Measurements from ENCODE around the gene BRCC3. TPM values are rescaled to one million over a fixed set of nuclear protein-coding genes. Genes with fewer than 3 reads are reported as not detected.

Gene BRCC3
- total and polyA plus RNA-seq, 4 donors, result 7.8 to 12.2 (median 10.1) TPM

DNA sequence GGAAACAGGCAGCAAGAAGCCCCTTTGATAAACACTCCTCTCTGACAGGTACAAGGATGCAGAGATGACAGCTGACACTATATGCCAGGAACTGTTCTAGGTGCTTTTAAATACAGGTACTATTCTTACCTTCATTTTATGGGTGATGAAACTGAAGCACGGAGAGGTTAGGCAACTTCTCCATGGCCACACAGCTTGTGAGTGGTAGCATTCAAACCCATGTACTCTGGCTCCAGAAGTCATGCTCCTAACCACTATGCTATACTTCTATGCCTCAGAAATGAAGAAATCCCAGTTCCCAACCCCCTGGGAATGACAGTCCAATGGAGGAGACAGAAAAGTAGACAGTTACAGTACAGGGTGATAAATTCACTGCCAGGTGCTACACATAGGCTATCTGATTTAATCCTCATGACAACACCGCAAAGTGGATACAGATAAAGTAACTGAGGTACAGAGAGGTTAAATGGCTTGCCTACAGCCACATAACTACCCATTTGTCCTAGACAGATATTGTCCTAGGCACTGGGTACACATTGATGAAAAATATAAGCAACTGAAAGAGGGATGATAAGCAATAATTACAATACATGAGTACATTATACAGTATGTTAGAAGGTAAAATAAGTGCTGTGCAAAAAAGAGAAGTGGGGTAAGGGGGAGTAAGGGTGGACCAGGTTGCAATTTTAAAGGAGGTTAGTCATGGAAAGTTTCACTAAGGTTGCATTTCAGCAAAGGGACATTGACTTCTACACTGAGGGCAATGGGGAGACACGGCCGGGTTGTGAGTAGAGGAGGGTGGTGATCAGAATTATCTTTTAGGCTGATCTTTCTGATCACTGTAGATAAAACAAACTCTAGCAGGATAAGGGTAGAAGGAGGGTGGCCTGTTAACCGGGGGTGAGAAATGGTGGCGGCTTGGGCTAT is 47.1 kb upstream of the BRCC3 start:
- Histone ChIP-seq H3K9me3 (ENCODE audit: control insufficient read depth in 4 of 4, low read length in 3 of 4) (no peaks in the 10 kb centered on the region), H3K27ac (ENCODE audit: low read depth in 1 of 2, low read length in 2 of 2) (no peak overlapping the region), H3K9ac (ENCODE audit: low read depth in 1 of 2, low read length in 2 of 2) (no peak overlapping the region), H3K36me3 (ENCODE audit: control insufficient read depth in 4 of 4, insufficient read depth in 3 of 4, low read depth in 1 of 4, low read length in 3 of 4) (no peaks in the 10 kb centered on the region), H3K4me3 (ENCODE audit: low read depth in 1 of 3, low read length in 3 of 3) (no peak overlapping the region), H3K4me1 (ENCODE audit: control insufficient read depth in 4 of 4, insufficient read depth in 4 of 4, low read length in 3 of 4) (peaks cover 0 to 9% (median 4%) of the 10 kb centered on the region in 4 donors), H3K27me3 (ENCODE audit: control insufficient read depth in 4 of 4, insufficient read depth in 4 of 4, low read length in 3 of 4) (no peaks in the 10 kb centered on the region)
- no peak for DNase-seq (ENCODE audit: low spot score)
- WGBS, result 87% methylated on average over 6 of the region's 6 CpGs
- TF ChIP-seq NR2F2 (IDR thresholded peaks at IDR 0.05), result no peak
- TF ChIP-seq HNF4A (conservative IDR thresholded peaks at IDR 0.05), result no peak
- TF ChIP-seq, protein P1, sequence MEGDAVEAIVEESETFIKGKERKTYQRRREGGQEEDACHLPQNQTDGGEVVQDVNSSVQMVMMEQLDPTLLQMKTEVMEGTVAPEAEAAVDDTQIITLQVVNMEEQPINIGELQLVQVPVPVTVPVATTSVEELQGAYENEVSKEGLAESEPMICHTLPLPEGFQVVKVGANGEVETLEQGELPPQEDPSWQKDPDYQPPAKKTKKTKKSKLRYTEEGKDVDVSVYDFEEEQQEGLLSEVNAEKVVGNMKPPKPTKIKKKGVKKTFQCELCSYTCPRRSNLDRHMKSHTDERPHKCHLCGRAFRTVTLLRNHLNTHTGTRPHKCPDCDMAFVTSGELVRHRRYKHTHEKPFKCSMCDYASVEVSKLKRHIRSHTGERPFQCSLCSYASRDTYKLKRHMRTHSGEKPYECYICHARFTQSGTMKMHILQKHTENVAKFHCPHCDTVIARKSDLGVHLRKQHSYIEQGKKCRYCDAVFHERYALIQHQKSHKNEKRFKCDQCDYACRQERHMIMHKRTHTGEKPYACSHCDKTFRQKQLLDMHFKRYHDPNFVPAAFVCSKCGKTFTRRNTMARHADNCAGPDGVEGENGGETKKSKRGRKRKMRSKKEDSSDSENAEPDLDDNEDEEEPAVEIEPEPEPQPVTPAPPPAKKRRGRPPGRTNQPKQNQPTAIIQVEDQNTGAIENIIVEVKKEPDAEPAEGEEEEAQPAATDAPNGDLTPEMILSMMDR (IDR thresholded peaks at IDR 0.05; ENCODE audit: low read depth, low read length, missing input control), result no peak
- TF ChIP-seq, protein P2, sequence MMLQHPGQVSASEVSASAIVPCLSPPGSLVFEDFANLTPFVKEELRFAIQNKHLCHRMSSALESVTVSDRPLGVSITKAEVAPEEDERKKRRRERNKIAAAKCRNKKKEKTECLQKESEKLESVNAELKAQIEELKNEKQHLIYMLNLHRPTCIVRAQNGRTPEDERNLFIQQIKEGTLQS (IDR thresholded peaks at IDR 0.05), result no peak
- TF ChIP-seq HNF4G (IDR thresholded peaks at IDR 0.05), result no peak
- TF ChIP-seq FOXA1 (IDR thresholded peaks at IDR 0.05), result no peak
- TF ChIP-seq, protein P3, sequence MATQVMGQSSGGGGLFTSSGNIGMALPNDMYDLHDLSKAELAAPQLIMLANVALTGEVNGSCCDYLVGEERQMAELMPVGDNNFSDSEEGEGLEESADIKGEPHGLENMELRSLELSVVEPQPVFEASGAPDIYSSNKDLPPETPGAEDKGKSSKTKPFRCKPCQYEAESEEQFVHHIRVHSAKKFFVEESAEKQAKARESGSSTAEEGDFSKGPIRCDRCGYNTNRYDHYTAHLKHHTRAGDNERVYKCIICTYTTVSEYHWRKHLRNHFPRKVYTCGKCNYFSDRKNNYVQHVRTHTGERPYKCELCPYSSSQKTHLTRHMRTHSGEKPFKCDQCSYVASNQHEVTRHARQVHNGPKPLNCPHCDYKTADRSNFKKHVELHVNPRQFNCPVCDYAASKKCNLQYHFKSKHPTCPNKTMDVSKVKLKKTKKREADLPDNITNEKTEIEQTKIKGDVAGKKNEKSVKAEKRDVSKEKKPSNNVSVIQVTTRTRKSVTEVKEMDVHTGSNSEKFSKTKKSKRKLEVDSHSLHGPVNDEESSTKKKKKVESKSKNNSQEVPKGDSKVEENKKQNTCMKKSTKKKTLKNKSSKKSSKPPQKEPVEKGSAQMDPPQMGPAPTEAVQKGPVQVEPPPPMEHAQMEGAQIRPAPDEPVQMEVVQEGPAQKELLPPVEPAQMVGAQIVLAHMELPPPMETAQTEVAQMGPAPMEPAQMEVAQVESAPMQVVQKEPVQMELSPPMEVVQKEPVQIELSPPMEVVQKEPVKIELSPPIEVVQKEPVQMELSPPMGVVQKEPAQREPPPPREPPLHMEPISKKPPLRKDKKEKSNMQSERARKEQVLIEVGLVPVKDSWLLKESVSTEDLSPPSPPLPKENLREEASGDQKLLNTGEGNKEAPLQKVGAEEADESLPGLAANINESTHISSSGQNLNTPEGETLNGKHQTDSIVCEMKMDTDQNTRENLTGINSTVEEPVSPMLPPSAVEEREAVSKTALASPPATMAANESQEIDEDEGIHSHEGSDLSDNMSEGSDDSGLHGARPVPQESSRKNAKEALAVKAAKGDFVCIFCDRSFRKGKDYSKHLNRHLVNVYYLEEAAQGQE (IDR thresholded peaks at IDR 0.05), result no peak
- TF ChIP-seq EGR1 (IDR thresholded peaks at IDR 0.05; ENCODE audit: low read depth in 2 of 2), result no peak
- no peak for TF ChIP-seq RXRA (IDR thresholded peaks at IDR 0.05)
- TF ChIP-seq JUND (IDR thresholded peaks at IDR 0.05), result no peak
- TF ChIP-seq RAD21 (IDR thresholded peaks at IDR 0.05), result no peak
- no peak for TF ChIP-seq FOXA2 (IDR thresholded peaks at IDR 0.05)
- no peak for TF ChIP-seq GABPA (IDR thresholded peaks at IDR 0.05 in 1 of 2, conservative IDR thresholded peaks at IDR 0.05 in 1 of 2)
- TF ChIP-seq SP1 (IDR thresholded peaks at IDR 0.05), result no peak
- TF ChIP-seq TAF1 (conservative IDR thresholded peaks at IDR 0.05), result no peak
- TF ChIP-seq, protein P4, sequence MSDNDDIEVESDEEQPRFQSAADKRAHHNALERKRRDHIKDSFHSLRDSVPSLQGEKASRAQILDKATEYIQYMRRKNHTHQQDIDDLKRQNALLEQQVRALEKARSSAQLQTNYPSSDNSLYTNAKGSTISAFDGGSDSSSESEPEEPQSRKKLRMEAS (IDR thresholded peaks at IDR 0.05), result no peak

DNA sequence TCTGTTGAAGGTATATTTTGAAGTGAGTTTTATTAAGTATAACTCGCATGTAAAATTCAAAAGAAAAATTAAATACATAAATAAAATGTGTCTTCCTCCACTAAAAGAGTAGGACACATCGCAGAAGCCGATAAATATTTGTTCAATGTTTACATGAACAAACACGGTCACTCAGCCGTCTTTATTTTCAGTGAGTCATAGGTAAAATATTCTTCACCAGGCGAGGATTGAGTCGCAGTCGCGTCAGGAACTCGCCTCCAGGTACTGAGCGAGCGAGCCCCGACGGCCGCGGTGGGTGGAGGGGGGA is 44.9 kb upstream of the BRCC3 start:
- H3K27ac ChIP-seq (ENCODE audit: low read depth in 1 of 2, low read length in 2 of 2), result peak overlapping the region; percentile 83 to 89
- H3K9me3 ChIP-seq (ENCODE audit: control insufficient read depth in 4 of 4, low read length in 3 of 4), result no peaks in the 10 kb centered on the region
- H3K9ac ChIP-seq (ENCODE audit: low read depth in 1 of 2, low read length in 2 of 2), result peak overlapping the region in 1 of 2 donors; percentile 92
- under 1% methylated on average over 16 of the region's 16 CpGs for WGBS
- H3K36me3 ChIP-seq (ENCODE audit: control insufficient read depth in 4 of 4, insufficient read depth in 3 of 4, low read depth in 1 of 4, low read length in 3 of 4), result no peaks in the 10 kb centered on the region
- DNase-seq (ENCODE audit: low spot score), result no peak
- H3K27me3 ChIP-seq (ENCODE audit: control insufficient read depth in 4 of 4, insufficient read depth in 4 of 4, low read length in 3 of 4), result no peaks in the 10 kb centered on the region
- H3K4me3 ChIP-seq (ENCODE audit: low read depth in 1 of 3, low read length in 3 of 3), result peak overlapping the region in 2 of 3 donors; percentile 0 to 70
- peaks cover 0 to 9% (median 4%) of the 10 kb centered on the region in 4 donors for H3K4me1 ChIP-seq (ENCODE audit: control insufficient read depth in 4 of 4, insufficient read depth in 4 of 4, low read length in 3 of 4)
- no peak for TF ChIP-seq RAD21 (IDR thresholded peaks at IDR 0.05)
- no peak for TF ChIP-seq FOXA1 (IDR thresholded peaks at IDR 0.05)
- TF ChIP-seq JUND (IDR thresholded peaks at IDR 0.05), result peak; percentile 75 to 83
- TF ChIP-seq YY1 (IDR thresholded peaks at IDR 0.05), result no peak
- TF ChIP-seq, protein P2 (IDR thresholded peaks at IDR 0.05), result no peak
- no peak for TF ChIP-seq HNF4A (conservative IDR thresholded peaks at IDR 0.05)
- no peak for TF ChIP-seq GABPA (IDR thresholded peaks at IDR 0.05 in 1 of 2, conservative IDR thresholded peaks at IDR 0.05 in 1 of 2)
- no peak for TF ChIP-seq NR2F2 (IDR thresholded peaks at IDR 0.05)
- no peak for TF ChIP-seq EGR1 (IDR thresholded peaks at IDR 0.05; ENCODE audit: low read depth in 2 of 2)
- TF ChIP-seq RXRA (IDR thresholded peaks at IDR 0.05), result no peak
- TF ChIP-seq SP1 (IDR thresholded peaks at IDR 0.05), result no peak
- TF ChIP-seq, protein P1 (IDR thresholded peaks at IDR 0.05; ENCODE audit: low read depth, low read length, missing input control), result no peak
- TF ChIP-seq, protein P5, sequence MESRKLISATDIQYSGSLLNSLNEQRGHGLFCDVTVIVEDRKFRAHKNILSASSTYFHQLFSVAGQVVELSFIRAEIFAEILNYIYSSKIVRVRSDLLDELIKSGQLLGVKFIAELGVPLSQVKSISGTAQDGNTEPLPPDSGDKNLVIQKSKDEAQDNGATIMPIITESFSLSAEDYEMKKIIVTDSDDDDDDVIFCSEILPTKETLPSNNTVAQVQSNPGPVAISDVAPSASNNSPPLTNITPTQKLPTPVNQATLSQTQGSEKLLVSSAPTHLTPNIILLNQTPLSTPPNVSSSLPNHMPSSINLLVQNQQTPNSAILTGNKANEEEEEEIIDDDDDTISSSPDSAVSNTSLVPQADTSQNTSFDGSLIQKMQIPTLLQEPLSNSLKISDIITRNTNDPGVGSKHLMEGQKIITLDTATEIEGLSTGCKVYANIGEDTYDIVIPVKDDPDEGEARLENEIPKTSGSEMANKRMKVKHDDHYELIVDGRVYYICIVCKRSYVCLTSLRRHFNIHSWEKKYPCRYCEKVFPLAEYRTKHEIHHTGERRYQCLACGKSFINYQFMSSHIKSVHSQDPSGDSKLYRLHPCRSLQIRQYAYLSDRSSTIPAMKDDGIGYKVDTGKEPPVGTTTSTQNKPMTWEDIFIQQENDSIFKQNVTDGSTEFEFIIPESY (IDR thresholded peaks at IDR 0.05), result no peak
- TF ChIP-seq TAF1 (conservative IDR thresholded peaks at IDR 0.05), result peak; percentile 65
- TF ChIP-seq, protein P4 (IDR thresholded peaks at IDR 0.05), result no peak
- TF ChIP-seq HNF4G (IDR thresholded peaks at IDR 0.05), result no peak

Data from liver (tissue), 9 donors.